DND-41 (cell line): ENCODE data around the gene PEA15.

Experiments
- EZH2 ChIP-seq: IDR thresholded peaks from 3 replicates; pipeline ENCODE4 v1.6.1; 2012; ENCODE audit warnings: borderline replicate concordance, low read depth, mild to moderate bottlenecking, moderate library complexity, low read length, inconsistent platforms; ENCODE audit not compliant: severe bottlenecking
- TF ChIP-seq, protein P1 (sequence below): IDR thresholded peaks from 2 replicates; pipeline ENCODE4 v1.5.1; 2012; ENCODE audit warnings: borderline replicate concordance, low read length, moderate library complexity, mild to moderate bottlenecking; ENCODE audit not compliant: poor library complexity, severe bottlenecking; ENCODE audit errors: extremely low read depth

DNA sequence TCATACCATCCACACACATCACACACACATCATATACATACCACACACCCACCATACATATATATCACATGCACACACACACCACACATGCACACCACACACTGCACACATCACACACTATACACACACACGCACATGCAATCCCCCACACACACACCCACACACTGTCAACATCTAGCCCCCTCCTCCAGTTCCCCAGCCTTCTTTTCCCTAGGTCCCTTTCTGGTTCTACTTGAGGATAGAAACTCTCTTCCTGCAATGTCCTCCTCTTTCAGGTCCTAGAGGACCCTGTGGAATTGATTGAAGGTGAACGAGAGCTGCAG lies 10.5 kb upstream of the PEA15 start:
- TF ChIP-seq, protein P1, sequence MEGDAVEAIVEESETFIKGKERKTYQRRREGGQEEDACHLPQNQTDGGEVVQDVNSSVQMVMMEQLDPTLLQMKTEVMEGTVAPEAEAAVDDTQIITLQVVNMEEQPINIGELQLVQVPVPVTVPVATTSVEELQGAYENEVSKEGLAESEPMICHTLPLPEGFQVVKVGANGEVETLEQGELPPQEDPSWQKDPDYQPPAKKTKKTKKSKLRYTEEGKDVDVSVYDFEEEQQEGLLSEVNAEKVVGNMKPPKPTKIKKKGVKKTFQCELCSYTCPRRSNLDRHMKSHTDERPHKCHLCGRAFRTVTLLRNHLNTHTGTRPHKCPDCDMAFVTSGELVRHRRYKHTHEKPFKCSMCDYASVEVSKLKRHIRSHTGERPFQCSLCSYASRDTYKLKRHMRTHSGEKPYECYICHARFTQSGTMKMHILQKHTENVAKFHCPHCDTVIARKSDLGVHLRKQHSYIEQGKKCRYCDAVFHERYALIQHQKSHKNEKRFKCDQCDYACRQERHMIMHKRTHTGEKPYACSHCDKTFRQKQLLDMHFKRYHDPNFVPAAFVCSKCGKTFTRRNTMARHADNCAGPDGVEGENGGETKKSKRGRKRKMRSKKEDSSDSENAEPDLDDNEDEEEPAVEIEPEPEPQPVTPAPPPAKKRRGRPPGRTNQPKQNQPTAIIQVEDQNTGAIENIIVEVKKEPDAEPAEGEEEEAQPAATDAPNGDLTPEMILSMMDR: no peak
- TF ChIP-seq EZH2: no peak
